IPS DF 4.7 (cell line): ENCODE data around the gene PLPPR2.
"Not testable (repeated sequence)": the region's sequence is repeated elsewhere in the genome, so short reads cannot be mapped to it uniquely, and the experiment has no call there.

Source experiments
- DNase-seq: peaks from one replicate; pipeline ENCODE4 v3.0.0-alpha.2; 2013; ENCODE audit warnings: low spot score; ENCODE audit errors: extremely low read depth

Gene PLPPR2

GRCh38 chr19:11397089-11397610 lies 41.9 kb downstream of the PLPPR2 start:
- DNase-seq = no peak

GRCh38 chr19:11399667-11400066 lies 44.4 kb downstream of the PLPPR2 start:
- DNase-seq = no peak

GRCh38 chr19:11400798-11401197 lies 45.6 kb downstream of the PLPPR2 start:
- no peak for DNase-seq

GRCh38 chr19:11401808-11402543 lies 46.7 kb downstream of the PLPPR2 start:
- no peak for DNase-seq

GRCh38 chr19:11404588-11405222 lies 49.5 kb downstream of the PLPPR2 start:
- no peak for DNase-seq

GRCh38 chr19:11405846-11406643 lies 50.8 kb downstream of the PLPPR2 start:
- DNase-seq = no peak

DNA sequence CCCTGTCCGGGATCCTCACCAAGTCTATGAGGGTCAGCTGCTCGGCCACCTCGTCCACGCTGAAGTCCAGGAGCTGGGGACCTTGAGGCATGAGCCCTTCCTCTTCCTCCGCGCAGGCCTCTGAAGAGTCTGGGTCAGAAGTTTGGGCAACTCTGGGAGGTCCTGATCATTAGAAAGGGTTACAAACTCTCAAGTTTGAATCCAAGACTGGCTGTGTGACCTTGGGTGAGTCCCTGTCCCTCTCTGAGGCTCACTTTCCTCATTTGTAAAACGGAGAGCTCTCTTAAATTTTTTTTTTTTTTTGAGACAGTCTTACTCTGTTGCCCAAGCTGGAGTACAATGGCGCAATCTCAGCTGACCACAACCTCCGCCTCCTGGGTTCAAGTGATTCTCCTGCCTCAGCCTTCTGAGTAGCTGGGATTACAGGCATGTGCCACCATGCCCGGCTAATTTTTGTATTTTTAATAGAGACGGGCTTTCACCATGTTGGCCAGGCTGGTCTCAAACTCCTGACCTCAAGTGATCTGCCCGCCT lies 51.5 kb downstream of the PLPPR2 start:
- DNase-seq = not testable (repeated sequence)

DNA sequence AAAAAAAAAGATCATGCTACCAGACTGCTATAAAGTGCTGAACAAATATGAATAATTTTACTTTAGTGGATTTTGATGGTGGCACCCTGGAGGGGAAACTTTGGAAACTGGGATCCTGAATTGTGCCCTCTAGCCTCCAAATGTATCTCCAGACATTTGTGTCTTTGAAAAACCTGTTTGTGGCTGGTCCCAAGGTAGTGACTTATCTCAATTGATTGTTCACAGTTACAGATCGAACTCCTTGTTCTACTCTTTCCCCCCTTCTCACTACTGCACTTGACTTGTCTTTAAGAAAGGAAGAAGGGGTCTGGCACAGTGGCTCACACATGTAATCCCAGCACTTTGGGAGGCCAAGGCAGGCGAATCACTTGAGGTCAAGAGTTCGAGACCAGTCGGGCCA lies 53.4 kb downstream of the PLPPR2 start:
- DNase-seq = no peak

- no peak for DNase-seq
Observed at GRCh38 chr19:11410682-11411081, 55.5 kb downstream of the PLPPR2 start.

- DNase-seq = no peak
Observed at GRCh38 chr19:11414544-11414943, 59.3 kb downstream of the PLPPR2 start.
